ENCODE results near the gene SNAP47. TPM values are rescaled to one million over a fixed set of nuclear protein-coding genes. Genes with fewer than 3 reads are reported as not detected.

SNAP47 gene
- total and polyA plus RNA-seq, 2 of the 4 experiments (the other 2 are of a cell fraction): 39.4 to 72.9 TPM

DNA sequence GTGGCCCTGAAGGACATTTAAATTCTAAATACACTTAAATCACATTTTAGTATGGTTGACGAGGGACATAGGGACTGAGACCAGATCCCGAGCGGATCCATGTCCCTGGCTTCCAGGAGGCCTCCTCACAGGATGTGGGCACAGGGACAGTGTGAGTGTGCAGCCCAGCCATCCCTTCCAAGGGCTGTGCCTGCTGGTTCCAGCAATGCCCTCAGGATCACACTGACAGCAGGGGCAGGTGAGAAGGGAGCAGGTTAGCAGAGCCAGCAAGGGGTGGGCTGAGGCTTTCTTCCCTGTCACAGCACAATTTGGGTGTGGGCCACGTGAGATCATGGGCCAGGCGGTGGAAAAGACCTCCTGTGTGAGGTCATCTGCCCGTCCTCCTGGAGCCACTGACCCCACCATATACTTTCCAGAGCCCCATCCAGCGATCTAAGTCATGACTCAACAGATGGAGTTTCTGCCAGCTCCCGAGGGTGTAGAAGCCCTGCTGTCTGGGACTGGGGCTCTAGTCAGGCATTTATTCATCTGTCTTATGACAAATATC lies 43.2 kb downstream of the SNAP47 start:
- in situ Hi-C loops (cut with MboI; ENCODE audit: low sequenced_read_pairs): no loop called here
- Histone ChIP-seq H3K9ac (ENCODE audit: low read depth, low read length) (no peak overlapping the region), H4K8ac (ENCODE audit: low read depth in 2 of 2, low read length in 2 of 2) (no peak overlapping the region), H2BK20ac (ENCODE audit: low read depth, low read length) (no peak overlapping the region), H3K9me1 (ENCODE audit: insufficient read depth, low read length) (peaks cover 21% of the 10 kb centered on the region), H3K27me3 (ENCODE audit: control insufficient read depth, insufficient read depth, low read length) (no peaks in the 10 kb centered on the region), H3K18ac (ENCODE audit: low read depth, low read length) (no peak overlapping the region), H3K79me1 (ENCODE audit: low read depth in 1 of 2, low read length in 2 of 2) (peaks cover 0 to 10% of the 10 kb centered on the region in 2 experiments; a peak in 1 of 4 replicates), H3K4me1 (ENCODE audit: control insufficient read depth, insufficient read depth, low read length) (peaks cover 16% of the 10 kb centered on the region), H3K4ac (ENCODE audit: low read depth, low read length) (no peak overlapping the region), H2BK15ac (ENCODE audit: low read depth, low read length) (no peak overlapping the region), H3K4me3 (ENCODE audit: insufficient read depth, low read depth, low read length) (no peak overlapping the region), H2AFZ (replicated peaks; ENCODE audit: low read length, poor library complexity) (peak overlapping the region; percentile 9), H2AK9ac (replicated peaks; ENCODE audit: low read depth, low read length, poor library complexity) (peak overlapping the region; percentile 62), H2BK5ac (ENCODE audit: low read depth, low read length, poor library complexity, severe bottlenecking) (no peak overlapping the region), H4K20me1 (ENCODE audit: insufficient read depth, low read length) (peaks cover 9% of the 10 kb centered on the region; the same call in 1 of the 2 replicates), H3K27ac (ENCODE audit: insufficient read depth, low read length) (no peak overlapping the region), H3K14ac (replicated peaks; ENCODE audit: low read depth, low read length) (no peak overlapping the region), H4K5ac (ENCODE audit: low read depth, low read length) (no peak overlapping the region), H2AK5ac (ENCODE audit: low read depth, low read length) (peak overlapping the region; percentile 15; the same call in 1 of the 2 replicates), H3K23ac (ENCODE audit: low read depth, low read length) (no peak overlapping the region), H2BK120ac (ENCODE audit: low read depth, low read length) (no peak overlapping the region), H3K4me2 (ENCODE audit: low read depth, low read length) (no peak overlapping the region), H3K36me3 (ENCODE audit: control insufficient read depth, insufficient read depth, low read length) (peaks cover 16% of the 10 kb centered on the region), H3K9me3 (ENCODE audit: control insufficient read depth, insufficient read depth, low read length) (no peaks in the 10 kb centered on the region), H3K56ac (ENCODE audit: extremely low read depth, insufficient read depth, low read length) (no peak overlapping the region), H4K91ac (ENCODE audit: insufficient read depth, low read depth, low read length) (no peak overlapping the region)
- ATAC-seq (ENCODE audit: low read depth): peak; percentile 65
- no TSS peak for BruUV-seq (replicated peaks)
- ChIA-PET CTCF (interaction anchor here (0.6 kb wide), 1 partner anchor 1278 kb away, joined by 4 read pairs; no protein-coding TSS in a partner anchor), POLR2A (ENCODE audit: unreplicated experiment) (no interaction called here)
- no peak for TF ChIP-seq FOS (IDR thresholded peaks at IDR 0.05; ENCODE audit: low read depth, low read length)
- TF ChIP-seq, protein P1, sequence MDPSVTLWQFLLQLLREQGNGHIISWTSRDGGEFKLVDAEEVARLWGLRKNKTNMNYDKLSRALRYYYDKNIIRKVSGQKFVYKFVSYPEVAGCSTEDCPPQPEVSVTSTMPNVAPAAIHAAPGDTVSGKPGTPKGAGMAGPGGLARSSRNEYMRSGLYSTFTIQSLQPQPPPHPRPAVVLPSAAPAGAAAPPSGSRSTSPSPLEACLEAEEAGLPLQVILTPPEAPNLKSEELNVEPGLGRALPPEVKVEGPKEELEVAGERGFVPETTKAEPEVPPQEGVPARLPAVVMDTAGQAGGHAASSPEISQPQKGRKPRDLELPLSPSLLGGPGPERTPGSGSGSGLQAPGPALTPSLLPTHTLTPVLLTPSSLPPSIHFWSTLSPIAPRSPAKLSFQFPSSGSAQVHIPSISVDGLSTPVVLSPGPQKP (IDR thresholded peaks at IDR 0.05; ENCODE audit: borderline replicate concordance, low read depth, low read length): no peak
- no peak for TF ChIP-seq MAZ (IDR thresholded peaks at IDR 0.05; ENCODE audit: borderline replicate concordance, low read depth, low read length)
- TF ChIP-seq RCOR1 (IDR thresholded peaks at IDR 0.05; ENCODE audit: insufficient replicate concordance, low read length): no peak
- TF ChIP-seq POLR2A (IDR thresholded peaks at IDR 0.05; ENCODE audit: low read depth, low read length): no peak
- TF ChIP-seq, protein P2, sequence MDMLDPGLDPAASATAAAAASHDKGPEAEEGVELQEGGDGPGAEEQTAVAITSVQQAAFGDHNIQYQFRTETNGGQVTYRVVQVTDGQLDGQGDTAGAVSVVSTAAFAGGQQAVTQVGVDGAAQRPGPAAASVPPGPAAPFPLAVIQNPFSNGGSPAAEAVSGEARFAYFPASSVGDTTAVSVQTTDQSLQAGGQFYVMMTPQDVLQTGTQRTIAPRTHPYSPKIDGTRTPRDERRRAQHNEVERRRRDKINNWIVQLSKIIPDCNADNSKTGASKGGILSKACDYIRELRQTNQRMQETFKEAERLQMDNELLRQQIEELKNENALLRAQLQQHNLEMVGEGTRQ (IDR thresholded peaks at IDR 0.05; ENCODE audit: low read depth, low read length): 0 out of 2 replicates have a peak, but pooled peaks have one; percentile 13
- TF ChIP-seq CHD1 (IDR thresholded peaks at IDR 0.05; ENCODE audit: low read depth, low read length): no peak
- TF ChIP-seq RFX5 (IDR thresholded peaks at IDR 0.05; ENCODE audit: low read depth, low read length): no peak
- dilution Hi-C loops (cut with HindIII; ENCODE audit: low sequenced_read_pairs, unreplicated experiment): no loop called here
- 100% methylated on average over 1 of the region's 8 CpGs; no CpG with 5 or more reads in 1 of the 2 experiments for WGBS, 2 experiments (ENCODE audit: extremely low coverage in 2 of 2, insufficient read length in 1 of 2)
- peak; percentile 61 for DNase-seq
- intact Hi-C loops (cut with micrococcal nuclease): no loop called here

Measured in IMR-90 (cell line).